IMR-90 (cell line): ENCODE data around the gene IL1A. TPM values are rescaled to one million over a fixed set of nuclear protein-coding genes. Genes with fewer than 3 reads are reported as not detected.

ENCODE experiments used
- ATAC-seq: fragments of 200-7000 bp; cut with Tn5 transposase; 2 replicates; pipeline ENCODE4 v1.9.1; 2020; ENCODE audit warnings: low read depth, mild to moderate bottlenecking, moderate library complexity
- BruUV-seq: library from RNA; stranded (reverse); fragments of 400-500 nt; replicated peaks from 2 replicates; lab custom pipeline; 2021; lab: Mats Ljungman, UMichigan
- CTCF ChIA-PET: fragments of 300-600 bp; formaldehyde crosslinking; extraction: SDS; loops from one replicate; lab custom pipeline; 2021; ENCODE audit warnings: antibody characterized with exemption; lab: Yijun Ruan, JAX
- POLR2A ChIA-PET: fragments of 300-600 bp; sonication (Branson Sonifier 250); formaldehyde crosslinking; loops from one replicate; lab custom pipeline; 2022; ENCODE audit warnings: antibody characterized with exemption; ENCODE audit not compliant: unreplicated experiment; lab: Charles Lee
- DNase-seq: peaks from one replicate; pipeline ENCODE4 v3.0.0; 2013
- H2AFZ ChIP-seq: replicated peaks from 2 replicates; pipeline ENCODE3; 2013; ENCODE audit warnings: low read length, mild to moderate bottlenecking; ENCODE audit not compliant: poor library complexity
- H2AK5ac ChIP-seq: 2 replicates; pipeline ENCODE4 v1.6.1; 2013; ENCODE audit warnings: low read depth, low read length, inconsistent platforms
- H2AK9ac ChIP-seq: replicated peaks from 2 replicates; pipeline ENCODE3; 2013; ENCODE audit warnings: mild to moderate bottlenecking, low read depth, low read length, moderate library complexity; ENCODE audit not compliant: poor library complexity
- H2BK120ac ChIP-seq: 2 replicates; pipeline ENCODE4 v1.6.1; 2013; ENCODE audit warnings: low read depth, low read length, inconsistent platforms
- H2BK15ac ChIP-seq: 3 replicates; pipeline ENCODE4 v1.6.1; 2013; ENCODE audit warnings: low read depth, low read length, inconsistent platforms
- H2BK20ac ChIP-seq: 2 replicates; pipeline ENCODE4 v1.6.1; 2013; ENCODE audit warnings: low read depth, mild to moderate bottlenecking, inconsistent platforms, low read length, moderate library complexity
- H2BK5ac ChIP-seq: 2 replicates; pipeline ENCODE4 v1.6.1; 2013; ENCODE audit warnings: mild to moderate bottlenecking, low read depth, low read length, inconsistent platforms; ENCODE audit not compliant: poor library complexity, severe bottlenecking
- H3K14ac ChIP-seq: replicated peaks from 2 replicates; pipeline ENCODE4 v1.6.1; 2013; ENCODE audit warnings: low read depth, low read length, inconsistent platforms
- H3K18ac ChIP-seq: 2 replicates; pipeline ENCODE4 v1.6.1; 2013; ENCODE audit warnings: low read depth, low read length, control low read depth
- H3K23ac ChIP-seq: 2 replicates; pipeline ENCODE4 v1.6.1; 2013; ENCODE audit warnings: low read depth, low read length, inconsistent platforms
- H3K27ac ChIP-seq: 2 replicates; pipeline ENCODE4 v1.5.1; 2013; ENCODE audit warnings: mild to moderate bottlenecking, control low read depth, low read length; ENCODE audit not compliant: insufficient read depth
- H3K27me3 ChIP-seq: 2 replicates; pipeline ENCODE4 v1.6.1; 2013; ENCODE audit warnings: low read length; ENCODE audit not compliant: control insufficient read depth, insufficient read depth
- H3K36me3 ChIP-seq: 2 replicates; pipeline ENCODE4 v1.6.1; 2013; ENCODE audit warnings: low read length, mixed read lengths; ENCODE audit not compliant: control insufficient read depth, insufficient read depth
- H3K4ac ChIP-seq: 2 replicates; pipeline ENCODE4 v1.6.1; 2013; ENCODE audit warnings: low read depth, low read length, inconsistent platforms
- H3K4me1 ChIP-seq: 2 replicates; pipeline ENCODE4 v1.6.1; 2013; ENCODE audit warnings: low read length, mixed read lengths; ENCODE audit not compliant: control insufficient read depth, insufficient read depth
- H3K4me2 ChIP-seq: 2 replicates; pipeline ENCODE4 v1.6.1; 2013; ENCODE audit warnings: low read depth, mild to moderate bottlenecking, control low read depth, low read length, moderate library complexity
- H3K4me3 ChIP-seq: 2 replicates; pipeline ENCODE4 v1.5.1; 2013; ENCODE audit warnings: low read depth, mild to moderate bottlenecking, control low read depth, low read length, moderate library complexity; ENCODE audit not compliant: insufficient read depth
- H3K56ac ChIP-seq: 2 replicates; pipeline ENCODE4 v1.6.1; 2013; ENCODE audit warnings: low read length, inconsistent platforms; ENCODE audit not compliant: insufficient read depth; ENCODE audit errors: extremely low read depth
- H3K79me1 ChIP-seq, 2 experiments: 2 replicates each; pipeline ENCODE4 v1.6.1; 2013; ENCODE audit warnings: low read length in 2 of 2, inconsistent platforms in 1 of 2, low read depth in 1 of 2
- H3K9ac ChIP-seq: 2 replicates; pipeline ENCODE4 v1.6.1; 2013; ENCODE audit warnings: low read depth, low read length, control low read depth
- H3K9me1 ChIP-seq: 2 replicates; pipeline ENCODE4 v1.6.1; 2013; ENCODE audit warnings: low read length, inconsistent platforms; ENCODE audit not compliant: insufficient read depth
- H3K9me3 ChIP-seq: 2 replicates; pipeline ENCODE4 v1.6.1; 2013; ENCODE audit warnings: low read length; ENCODE audit not compliant: control insufficient read depth, insufficient read depth
- H4K20me1 ChIP-seq: 2 replicates; pipeline ENCODE4 v1.6.1; 2013; ENCODE audit warnings: low read length, inconsistent platforms; ENCODE audit not compliant: insufficient read depth
- H4K5ac ChIP-seq: 2 replicates; pipeline ENCODE4 v1.6.1; 2013; ENCODE audit warnings: mild to moderate bottlenecking, low read depth, low read length, control low read depth
- H4K8ac ChIP-seq, 2 experiments: 2 replicates each; pipeline ENCODE4 v1.6.1; 2013; ENCODE audit warnings: low read depth in 2 of 2, low read length in 2 of 2, control low read depth in 1 of 2, inconsistent platforms in 1 of 2
- H4K91ac ChIP-seq: 2 replicates; pipeline ENCODE4 v1.6.1; 2013; ENCODE audit warnings: low read depth, low read length, inconsistent platforms; ENCODE audit not compliant: insufficient read depth
- ELK1 ChIP-seq: fragments of 150-350 bp; IDR thresholded peaks from 2 replicates; pipeline ENCODE4 v1.6.1; 2016; ENCODE audit warnings: low read depth, mild to moderate bottlenecking, low read length, moderate library complexity, borderline replicate concordance
- MAFK ChIP-seq: IDR thresholded peaks from 2 replicates; pipeline ENCODE4 v1.6.1; 2012; ENCODE audit warnings: low read depth, low read length, improper control_type of control experiment
- MXI1 ChIP-seq: IDR thresholded peaks from 2 replicates; pipeline ENCODE4 v1.6.1; 2012; ENCODE audit warnings: low read depth, mild to moderate bottlenecking, low read length, moderate library complexity, borderline replicate concordance
- POLR2A ChIP-seq: IDR thresholded peaks from 2 replicates; pipeline ENCODE4 v1.6.1; 2012; ENCODE audit warnings: mild to moderate bottlenecking, low read depth, low read length
- RAD21 ChIP-seq: IDR thresholded peaks from 2 replicates; pipeline ENCODE4 v1.6.1; 2012; ENCODE audit warnings: low read length, improper control_type of control experiment
- RFX5 ChIP-seq: IDR thresholded peaks from 2 replicates; pipeline ENCODE4 v1.8.0; 2012; ENCODE audit warnings: low read depth, mild to moderate bottlenecking, low read length, moderate library complexity
- USF2 ChIP-seq: fragments of 150-350 bp; IDR thresholded peaks from 2 replicates; pipeline ENCODE4 v1.6.1; 2017; ENCODE audit warnings: mild to moderate bottlenecking, antibody characterized with exemption, low read length, low read depth
- WGBS, 2 experiments: methylation state at CpG; one replicate each; pipeline versions ENCODE4 v1.1.5 to v1.1.7; 2013; ENCODE audit warnings: missing lambda C conversion rate in 2 of 2; ENCODE audit not compliant: insufficient read length in 1 of 2; ENCODE audit errors: extremely low coverage in 2 of 2; 5-methylcytosine and 5-hydroxymethylcytosine counted together
- dilution Hi-C: fragments of 300-500 bp; cut with HindIII; formaldehyde crosslinking; loops from one replicate; pipeline ENCODE4 v1.14.3; 2018; ENCODE audit warnings: low sequenced_read_pairs; ENCODE audit not compliant: unreplicated experiment
- in situ Hi-C: fragments of 300-500 bp; cut with MboI; formaldehyde crosslinking; loops from 3 replicates; pipeline ENCODE4 v1.14.3; 2019; ENCODE audit warnings: low sequenced_read_pairs, inconsistent platforms, mixed read lengths
- intact Hi-C: fragments of 100-400 bp; cut with micrococcal nuclease; formaldehyde crosslinking; loops from 2 replicates; pipeline ENCODE4 v1.10.0; 2022
- polyA plus RNA-seq, 3 experiments: library from polyadenylated mRNA; depleted of rRNA; stranded (reverse); fragments of >200 nt; gene quantifications; 2 replicates each; pipeline ENCODE4 v1.2.3, GENCODE V29; 2012; ENCODE audit warnings: low replicate concordance in 1 of 3
- total RNA-seq: library from RNA; depleted of rRNA; stranded (reverse); fragments of >200 nt; gene quantifications from 2 replicates; pipeline ENCODE4 v1.2.3, GENCODE V29; 2012
- TF ChIP-seq, protein P1 (sequence below): conservative IDR thresholded peaks from 2 replicates; pipeline ENCODE4 v1.5.1; 2012; ENCODE audit warnings: mild to moderate bottlenecking, low read depth, low read length, improper control_type of control experiment

The IL1A gene
- total and polyA plus RNA-seq, 2 of the 4 experiments (the other 2 are of a cell fraction), result 0.48 to 1.1 TPM

- no peak for ATAC-seq
These were observed 10.7 kb downstream of the IL1A start for GRCh38 chr2:112773556-112773955.

More at GRCh38 chr2:112773556-112773955, 10.7 kb downstream of the IL1A start:
- no TSS peak for BruUV-seq
- Histone ChIP-seq H3K4me2 (no peak overlapping the region), H4K8ac (no peak overlapping the region), H3K27me3 (no peaks in the 10 kb centered on the region), H3K36me3 (no peaks in the 10 kb centered on the region), H3K4me3 (no peak overlapping the region), H3K23ac (no peak overlapping the region), H3K14ac (no peak overlapping the region), H3K9me1 (no peaks in the 10 kb centered on the region), H3K4me1 (no peaks in the 10 kb centered on the region), H3K56ac (no peak overlapping the region), H2AK5ac (no peak overlapping the region), H4K5ac (no peak overlapping the region), H2BK20ac (no peak overlapping the region), H3K9me3 (no peaks in the 10 kb centered on the region), H4K20me1 (no peaks in the 10 kb centered on the region), H2BK5ac (no peak overlapping the region), H3K79me1 (no peaks in the 10 kb centered on the region), H4K91ac (no peak overlapping the region), H3K9ac (no peak overlapping the region), H2BK120ac (no peak overlapping the region), H3K18ac (no peak overlapping the region), H2BK15ac (no peak overlapping the region), H2AK9ac (no peak overlapping the region), H3K27ac (no peak overlapping the region), H3K4ac (no peak overlapping the region), H2AFZ (no peak overlapping the region)
- DNase-seq, result no peak
- TF ChIP-seq MAFK (no peak), RAD21 (no peak), USF2 (no peak), RFX5 (no peak), MXI1 (no peak), POLR2A (no peak), ELK1 (no peak)
- TF ChIP-seq, protein P1, sequence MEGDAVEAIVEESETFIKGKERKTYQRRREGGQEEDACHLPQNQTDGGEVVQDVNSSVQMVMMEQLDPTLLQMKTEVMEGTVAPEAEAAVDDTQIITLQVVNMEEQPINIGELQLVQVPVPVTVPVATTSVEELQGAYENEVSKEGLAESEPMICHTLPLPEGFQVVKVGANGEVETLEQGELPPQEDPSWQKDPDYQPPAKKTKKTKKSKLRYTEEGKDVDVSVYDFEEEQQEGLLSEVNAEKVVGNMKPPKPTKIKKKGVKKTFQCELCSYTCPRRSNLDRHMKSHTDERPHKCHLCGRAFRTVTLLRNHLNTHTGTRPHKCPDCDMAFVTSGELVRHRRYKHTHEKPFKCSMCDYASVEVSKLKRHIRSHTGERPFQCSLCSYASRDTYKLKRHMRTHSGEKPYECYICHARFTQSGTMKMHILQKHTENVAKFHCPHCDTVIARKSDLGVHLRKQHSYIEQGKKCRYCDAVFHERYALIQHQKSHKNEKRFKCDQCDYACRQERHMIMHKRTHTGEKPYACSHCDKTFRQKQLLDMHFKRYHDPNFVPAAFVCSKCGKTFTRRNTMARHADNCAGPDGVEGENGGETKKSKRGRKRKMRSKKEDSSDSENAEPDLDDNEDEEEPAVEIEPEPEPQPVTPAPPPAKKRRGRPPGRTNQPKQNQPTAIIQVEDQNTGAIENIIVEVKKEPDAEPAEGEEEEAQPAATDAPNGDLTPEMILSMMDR, result no peak
- in situ Hi-C loops, result no loop called here
- dilution Hi-C loops, result no loop called here
- WGBS, 2 experiments, result no CpG with 5 or more reads among the region's 2 CpGs
- intact Hi-C loops, result no loop called here
- CTCF ChIA-PET, result interaction anchor here (1.4 kb wide), 1 partner anchor 168 kb away, joined by 4 read pairs; no protein-coding TSS in a partner anchor
- POLR2A ChIA-PET, result no interaction called here
